Lower leg skin (tissue), 3 donors: ENCODE measurements around the gene SOS1.

Source experiments
- POLR2A ChIP-seq, 2 donors: fragments of 450-650 bp; IDR thresholded peaks; one replicate each; pipeline ENCODE4 v1.6.1; 2016 to 2017; ENCODE audit warnings: antibody characterized with exemption in 2 of 2, mild to moderate bottlenecking in 1 of 2, moderate library complexity in 1 of 2
- TF ChIP-seq, protein P1 (sequence below), 3 donors: fragments of 450-650 bp; IDR thresholded peaks; one replicate each; pipeline ENCODE4 v1.5.1; 2016; ENCODE audit warnings: antibody characterized with exemption in 3 of 3, mild to moderate bottlenecking in 3 of 3, moderate library complexity in 2 of 3

DNA sequence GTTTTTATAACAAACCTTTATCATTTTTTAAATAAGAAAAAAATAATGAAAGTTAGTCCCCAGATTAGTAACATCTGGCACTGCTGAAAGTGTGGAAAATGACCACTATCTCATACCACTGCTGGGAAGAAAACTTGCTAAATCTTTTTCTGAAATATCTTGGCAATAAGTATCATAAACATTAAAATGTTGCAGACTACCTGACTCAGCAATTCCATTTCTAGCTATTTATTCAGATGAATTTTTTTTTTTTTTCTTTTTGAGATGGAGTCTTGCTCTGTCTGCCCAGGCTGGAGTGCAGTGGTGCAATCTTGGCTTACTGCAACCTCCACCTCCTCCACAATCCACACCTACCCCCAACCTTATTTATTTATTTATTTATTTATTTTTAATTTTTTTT is 35.3 kb upstream of the SOS1 start:
- TF ChIP-seq, protein P1, sequence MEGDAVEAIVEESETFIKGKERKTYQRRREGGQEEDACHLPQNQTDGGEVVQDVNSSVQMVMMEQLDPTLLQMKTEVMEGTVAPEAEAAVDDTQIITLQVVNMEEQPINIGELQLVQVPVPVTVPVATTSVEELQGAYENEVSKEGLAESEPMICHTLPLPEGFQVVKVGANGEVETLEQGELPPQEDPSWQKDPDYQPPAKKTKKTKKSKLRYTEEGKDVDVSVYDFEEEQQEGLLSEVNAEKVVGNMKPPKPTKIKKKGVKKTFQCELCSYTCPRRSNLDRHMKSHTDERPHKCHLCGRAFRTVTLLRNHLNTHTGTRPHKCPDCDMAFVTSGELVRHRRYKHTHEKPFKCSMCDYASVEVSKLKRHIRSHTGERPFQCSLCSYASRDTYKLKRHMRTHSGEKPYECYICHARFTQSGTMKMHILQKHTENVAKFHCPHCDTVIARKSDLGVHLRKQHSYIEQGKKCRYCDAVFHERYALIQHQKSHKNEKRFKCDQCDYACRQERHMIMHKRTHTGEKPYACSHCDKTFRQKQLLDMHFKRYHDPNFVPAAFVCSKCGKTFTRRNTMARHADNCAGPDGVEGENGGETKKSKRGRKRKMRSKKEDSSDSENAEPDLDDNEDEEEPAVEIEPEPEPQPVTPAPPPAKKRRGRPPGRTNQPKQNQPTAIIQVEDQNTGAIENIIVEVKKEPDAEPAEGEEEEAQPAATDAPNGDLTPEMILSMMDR (IDR thresholded peaks at IDR 0.05): no peak
- no peak for TF ChIP-seq POLR2A (IDR thresholded peaks at IDR 0.05)
